Mesenchymal stem cell (in vitro differentiated cells and primary cell): ENCODE measurements around the gene KDSR.
"Not testable (repeated sequence)": the region's sequence is repeated elsewhere in the genome, so short reads cannot be mapped to it uniquely, and the experiment has no call there.

Experiments used
- DNase-seq: peaks from one replicate; pipeline ENCODE4 v3.0.0-alpha.2; 2013
- H2AFZ ChIP-seq: one replicate; pipeline ENCODE4 v1.6.1; 2013; ENCODE audit warnings: low read depth, mild to moderate bottlenecking, control low read depth, inconsistent platforms, low read length, moderate library complexity
- H2AK5ac ChIP-seq: 2 replicates; pipeline ENCODE4 v1.6.1; 2013; ENCODE audit warnings: low read length, moderate library complexity, mild to moderate bottlenecking, inconsistent platforms; ENCODE audit not compliant: severe bottlenecking
- H2BK120ac ChIP-seq: one replicate; pipeline ENCODE4 v1.6.1; 2013; ENCODE audit warnings: low read depth, mild to moderate bottlenecking, inconsistent platforms, low read length, moderate library complexity
- H2BK12ac ChIP-seq, 2 experiments: one replicate each; pipeline ENCODE4 v1.6.1; 2013; ENCODE audit warnings: inconsistent platforms in 2 of 2, low read length in 2 of 2, mild to moderate bottlenecking in 2 of 2, moderate library complexity in 2 of 2, control low read depth in 1 of 2
- H2BK15ac ChIP-seq: one replicate; pipeline ENCODE4 v1.6.1; 2013; ENCODE audit warnings: mild to moderate bottlenecking, low read depth, inconsistent platforms; ENCODE audit not compliant: poor library complexity, severe bottlenecking
- H2BK5ac ChIP-seq: 2 replicates; pipeline ENCODE4 v1.6.1; 2013; ENCODE audit warnings: low read depth, mild to moderate bottlenecking, low read length, control low read depth, inconsistent platforms; ENCODE audit not compliant: poor library complexity, severe bottlenecking
- H3K14ac ChIP-seq, 2 experiments: one replicate each; pipeline ENCODE4 v1.6.1; 2013; ENCODE audit warnings: inconsistent platforms in 2 of 2, low read length in 2 of 2, control low read depth in 1 of 2, mild to moderate bottlenecking in 1 of 2, moderate library complexity in 1 of 2
- H3K18ac ChIP-seq, 2 experiments: one replicate each; pipeline ENCODE4 v1.6.1; 2013; ENCODE audit warnings: inconsistent platforms in 2 of 2, low read length in 2 of 2, control low read depth in 1 of 2, low read depth in 1 of 2, mild to moderate bottlenecking in 1 of 2
- H3K23ac ChIP-seq, 2 experiments: one replicate each; pipeline ENCODE4 v1.6.1; 2013; ENCODE audit warnings: inconsistent platforms in 2 of 2, low read length in 2 of 2, mild to moderate bottlenecking in 2 of 2, moderate library complexity in 2 of 2, control low read depth in 1 of 2
- H3K27ac ChIP-seq: 2 replicates; pipeline ENCODE4 v1.5.1; 2013; ENCODE audit warnings: mild to moderate bottlenecking, moderate library complexity, low read length, control low read depth, inconsistent platforms; ENCODE audit not compliant: poor library complexity, severe bottlenecking
- H3K27me3 ChIP-seq, 2 experiments: 2 replicates each; pipeline versions ENCODE4 v1.6.1 to v1.7.0; 2013; ENCODE audit warnings: low read length in 2 of 2, mild to moderate bottlenecking in 2 of 2, moderate library complexity in 2 of 2, control low read depth in 1 of 2, inconsistent platforms in 1 of 2; ENCODE audit not compliant: control insufficient read depth in 1 of 2, insufficient read depth in 1 of 2
- H3K36me3 ChIP-seq, 2 experiments: 2 replicates each; pipeline versions ENCODE4 v1.6.1 to v1.7.0; 2013; ENCODE audit warnings: low read length in 2 of 2, control low read depth in 1 of 2, inconsistent platforms in 1 of 2, low read depth in 1 of 2, mild to moderate bottlenecking in 1 of 2; ENCODE audit not compliant: insufficient read depth in 2 of 2, control insufficient read depth in 1 of 2
- H3K4ac ChIP-seq, 2 experiments: one replicate each; pipeline ENCODE4 v1.6.1; 2013; ENCODE audit warnings: inconsistent platforms in 2 of 2, low read length in 2 of 2, mild to moderate bottlenecking in 2 of 2, moderate library complexity in 2 of 2, control low read depth in 1 of 2, low read depth in 1 of 2
- H3K4me1 ChIP-seq: 2 replicates; pipeline ENCODE4 v1.6.1; 2013; ENCODE audit warnings: low read depth, low read length, control low read depth; ENCODE audit not compliant: control insufficient read depth, insufficient read depth
- H3K4me2 ChIP-seq: 2 replicates; pipeline ENCODE4 v1.6.1; 2013; ENCODE audit warnings: low read length, mild to moderate bottlenecking, inconsistent platforms; ENCODE audit not compliant: poor library complexity, severe bottlenecking
- H3K4me3 ChIP-seq, 2 experiments: 2 replicates each; pipeline versions ENCODE4 v1.5.1 to v1.7.0; 2013; ENCODE audit warnings: low read length in 2 of 2, mild to moderate bottlenecking in 2 of 2, control low read depth in 1 of 2, low read depth in 1 of 2; ENCODE audit not compliant: insufficient read depth in 1 of 2
- H3K79me1 ChIP-seq: replicated peaks from 2 replicates; pipeline ENCODE4 v1.6.1; 2013; ENCODE audit warnings: mild to moderate bottlenecking, control low read depth, low read length, inconsistent platforms; ENCODE audit not compliant: poor library complexity, severe bottlenecking
- H3K9ac ChIP-seq: 2 replicates; pipeline ENCODE4 v1.7.0; 2013; ENCODE audit warnings: mild to moderate bottlenecking, low read length, moderate library complexity
- H3K9me3 ChIP-seq: 2 replicates; pipeline ENCODE4 v1.7.0; 2013; ENCODE audit warnings: mild to moderate bottlenecking, low read length; ENCODE audit not compliant: control insufficient read depth
- H4K8ac ChIP-seq: one replicate; pipeline ENCODE4 v1.6.1; 2013; ENCODE audit warnings: inconsistent platforms, mild to moderate bottlenecking, low read length, moderate library complexity
- H4K91ac ChIP-seq: one replicate; pipeline ENCODE4 v1.6.1; 2013; ENCODE audit warnings: mild to moderate bottlenecking, low read length, inconsistent platforms
- WGBS: methylation state at CpG from one replicate; pipeline ENCODE4 v1.1.7; 2013; ENCODE audit warnings: mixed read lengths; 5-methylcytosine and 5-hydroxymethylcytosine counted together

The KDSR gene

GRCh38 chr18:63366213-63367052, 573 bp downstream of the KDSR start:
- peak; percentile 77 for DNase-seq
- H2BK12ac ChIP-seq: peak overlapping the region in 1 of 2 experiments; percentile 52
- peak overlapping the region; percentile 93 for H2AFZ ChIP-seq
- H4K8ac ChIP-seq: peak overlapping the region; percentile 94
- H3K18ac ChIP-seq: peak overlapping the region; percentile 98 to 99
- peak overlapping the region; percentile 93 for H2BK120ac ChIP-seq
- H3K9ac ChIP-seq: peak overlapping the region; percentile 97
- peak overlapping the region in 1 of 2 experiments; percentile 91 for H3K23ac ChIP-seq
- H3K27ac ChIP-seq: peak overlapping the region; percentile 48
- H2BK15ac ChIP-seq: peak overlapping the region; percentile 78
- WGBS: under 1% methylated on average over 58 of the region's 65 CpGs
- peak overlapping the region; percentile 98 to 99 for H3K4me3 ChIP-seq
- no peak overlapping the region for H2AK5ac ChIP-seq
- peaks cover 11% of the 10 kb centered on the region for H3K79me1 ChIP-seq
- H3K4ac ChIP-seq: peak overlapping the region; percentile 77 to 98
- peaks cover 3 to 15% of the 10 kb centered on the region in 2 experiments for H3K36me3 ChIP-seq
- H3K4me1 ChIP-seq: no peaks in the 10 kb centered on the region
- peak overlapping the region; percentile 60 for H3K4me2 ChIP-seq
- H4K91ac ChIP-seq: peak overlapping the region; percentile 79
- no peaks in the 10 kb centered on the region for H3K9me3 ChIP-seq
- H3K14ac ChIP-seq: peak overlapping the region in 1 of 2 experiments; percentile 100
- H3K27me3 ChIP-seq: no peaks in the 10 kb centered on the region
- peak overlapping the region; percentile 33 for H2BK5ac ChIP-seq

- H3K9me3 ChIP-seq: no peaks in the 10 kb centered on the region
- no peak overlapping the region for H3K4ac ChIP-seq
- H3K4me3 ChIP-seq: peak overlapping the region; percentile 98 to 99
- H2BK120ac ChIP-seq: no peak overlapping the region
- no peaks in the 10 kb centered on the region for H3K27me3 ChIP-seq
- H3K9ac ChIP-seq: peak overlapping the region; percentile 97
- H3K4me1 ChIP-seq: no peaks in the 10 kb centered on the region
- H3K18ac ChIP-seq: no peak overlapping the region
- H3K4me2 ChIP-seq: peak overlapping the region; percentile 60
- no peak overlapping the region for H2AK5ac ChIP-seq
- no peak overlapping the region for H2BK15ac ChIP-seq
- H2AFZ ChIP-seq: no peak overlapping the region
- H3K79me1 ChIP-seq: peaks cover 11% of the 10 kb centered on the region
- no peak overlapping the region for H3K23ac ChIP-seq
- no peak overlapping the region for H4K8ac ChIP-seq
- no peak overlapping the region for H4K91ac ChIP-seq
- H3K36me3 ChIP-seq: peaks cover 3 to 19% of the 10 kb centered on the region in 2 experiments
- no peak overlapping the region for H2BK5ac ChIP-seq
- H2BK12ac ChIP-seq: no peak overlapping the region
- H3K14ac ChIP-seq: no peak overlapping the region
- whole genome bisulfite sequencing: 2% methylated on average over 12 of the region's 12 CpGs
- no peak for DNase-seq
- peak overlapping the region; percentile 24 for H3K27ac ChIP-seq
Measured at GRCh38 chr18:63365876-63366212, 1.2 kb downstream of the KDSR start.

GRCh38 chr18:63363951-63364350, 3.1 kb downstream of the KDSR start:
- H2BK120ac ChIP-seq: no peak overlapping the region
- no peaks in the 10 kb centered on the region for H3K4me1 ChIP-seq
- peaks cover 10% of the 10 kb centered on the region for H3K79me1 ChIP-seq
- peaks cover 8 to 36% of the 10 kb centered on the region in 2 experiments for H3K36me3 ChIP-seq
- no peaks in the 10 kb centered on the region for H3K27me3 ChIP-seq
- no peaks in the 10 kb centered on the region for H3K9me3 ChIP-seq
- no peak for DNase-seq
- no peak overlapping the region for H3K4me3 ChIP-seq
- no peak overlapping the region for H3K9ac ChIP-seq
- H2BK15ac ChIP-seq: no peak overlapping the region
- H2BK12ac ChIP-seq: no peak overlapping the region
- 98% methylated on average over 2 of the region's 2 CpGs for WGBS
- no peak overlapping the region for H3K4ac ChIP-seq
- H4K8ac ChIP-seq: no peak overlapping the region
- H3K23ac ChIP-seq: no peak overlapping the region
- H2BK5ac ChIP-seq: no peak overlapping the region
- H2AFZ ChIP-seq: no peak overlapping the region
- H3K14ac ChIP-seq: no peak overlapping the region
- H4K91ac ChIP-seq: no peak overlapping the region
- no peak overlapping the region for H3K4me2 ChIP-seq
- no peak overlapping the region for H2AK5ac ChIP-seq
- H3K18ac ChIP-seq: no peak overlapping the region
- H3K27ac ChIP-seq: no peak overlapping the region

GRCh38 chr18:63363420-63363819, 3.6 kb downstream of the KDSR start:
- no CpG with 5 or more reads among the region's 2 CpGs for WGBS
- peaks cover 10% of the 10 kb centered on the region for H3K79me1 ChIP-seq
- not testable (repeated sequence) for H3K9ac ChIP-seq, H3K23ac ChIP-seq, H3K27ac ChIP-seq, H2AFZ ChIP-seq, H4K91ac ChIP-seq, H3K9me3 ChIP-seq, H3K4me1 ChIP-seq, H4K8ac ChIP-seq, H2BK120ac ChIP-seq, DNase-seq, H2AK5ac ChIP-seq, H3K4me3 ChIP-seq, H3K4me2 ChIP-seq, H3K27me3 ChIP-seq, H2BK5ac ChIP-seq, H3K4ac ChIP-seq, H3K18ac ChIP-seq, H2BK15ac ChIP-seq, H3K14ac ChIP-seq, H2BK12ac ChIP-seq
- H3K36me3 ChIP-seq: peaks cover 10 to 40% of the 10 kb centered on the region in 2 experiments
